CD4-positive, alpha-beta memory T cell (primary cell): ENCODE measurements around the gene TRIM26. TPM values are rescaled to one million over a fixed set of nuclear protein-coding genes. Genes with fewer than 3 reads are reported as not detected.
"Not testable (repeated sequence)": the region's sequence is repeated elsewhere in the genome, so short reads cannot be mapped to it uniquely, and the experiment has no call there.

Experiments
- CTCF ChIA-PET: fragments of 350-600 bp; sonication (Branson Sonifier 250); formaldehyde crosslinking; loops from one replicate; lab custom pipeline; 2021; ENCODE audit warnings: inconsistent platforms; ENCODE audit not compliant: partially characterized antibody; lab: Charles Lee
- POLR2A ChIA-PET: fragments of 350-600 bp; sonication (Branson Sonifier 250); formaldehyde crosslinking; loops from one replicate; lab custom pipeline; 2021; ENCODE audit not compliant: partially characterized antibody; lab: Charles Lee
- DNase-seq, 5 donors: peaks; one replicate each; pipeline versions ENCODE4 v3.0.0 to v3.0.0-alpha.2; 2020 to 2022; ENCODE audit warnings: mixed read lengths in 1 of 5
- H3K27ac ChIP-seq: one replicate; pipeline ENCODE4 v1.7.0; 2013; ENCODE audit warnings: low read depth, low read length
- H3K27me3 ChIP-seq: 2 replicates; pipeline ENCODE4 v1.7.0; 2013; ENCODE audit warnings: mild to moderate bottlenecking, low read length, moderate library complexity; ENCODE audit not compliant: insufficient read depth
- H3K36me3 ChIP-seq: 2 replicates; pipeline ENCODE4 v1.7.0; 2013; ENCODE audit warnings: mild to moderate bottlenecking, low read length, moderate library complexity; ENCODE audit not compliant: insufficient read depth
- H3K4me1 ChIP-seq: 2 replicates; pipeline ENCODE4 v1.7.0; 2013; ENCODE audit warnings: mild to moderate bottlenecking, low read length, moderate library complexity; ENCODE audit not compliant: insufficient read depth
- H3K4me3 ChIP-seq, 2 donors: one replicate each; pipeline ENCODE4 v1.7.0; 2013; ENCODE audit warnings: low read length in 2 of 2, mild to moderate bottlenecking in 1 of 2
- H3K9me3 ChIP-seq, 2 donors: one replicate each; pipeline ENCODE4 v1.7.0; 2013; ENCODE audit warnings: low read length in 2 of 2, control low read depth in 1 of 2; ENCODE audit not compliant: control insufficient read depth in 1 of 2
- H3K27ac Mint-ChIP-seq, 7 donors: one replicate each; pipeline ENCODE4 v1.8.0; 2020 to 2021; ENCODE audit warnings: mixed read lengths in 7 of 7, mild to moderate bottlenecking in 6 of 7, inconsistent platforms in 3 of 7, moderate library complexity in 3 of 7
- H3K27me3 Mint-ChIP-seq, 2 donors: one replicate each; pipeline ENCODE4 v1.8.0; 2020 to 2021; ENCODE audit warnings: mixed read lengths in 2 of 2
- H3K36me3 Mint-ChIP-seq, 2 donors: one replicate each; pipeline ENCODE4 v1.8.0; 2020 to 2021; ENCODE audit warnings: mixed read lengths in 2 of 2, inconsistent platforms in 1 of 2, mild to moderate bottlenecking in 1 of 2
- H3K4me1 Mint-ChIP-seq, 4 donors: one replicate each; pipeline ENCODE4 v1.8.0; 2020 to 2021; ENCODE audit warnings: mixed read lengths in 4 of 4, mild to moderate bottlenecking in 1 of 4
- H3K4me3 Mint-ChIP-seq, 8 donors: one replicate each; pipeline ENCODE4 v1.8.0; 2020 to 2021; ENCODE audit warnings: mixed read lengths in 8 of 8, mild to moderate bottlenecking in 7 of 8, moderate library complexity in 6 of 8, inconsistent platforms in 3 of 8
- H3K9me3 Mint-ChIP-seq, 8 donors: one replicate each; pipeline ENCODE4 v1.8.0; 2020 to 2021; ENCODE audit warnings: mixed read lengths in 8 of 8, mild to moderate bottlenecking in 5 of 8, inconsistent platforms in 3 of 8, moderate library complexity in 1 of 8
- intact Hi-C: fragments of 100-400 bp; cut with micrococcal nuclease; formaldehyde crosslinking; loops from one replicate; pipeline ENCODE4 v1.15.1; 2023
- polyA plus RNA-seq, 2 donors: library from polyadenylated mRNA; unstranded; fragments of 300-500 nt; fragmentation: Illumina TruSeq; gene quantifications; one replicate each; pipeline ENCODE4 v1.2.3, GENCODE V29; 2021
- total RNA-seq, 2 experiments: library from RNA; stranded (reverse); gene quantifications; one replicate each; pipeline ENCODE4 v1.2.3, GENCODE V29; 2021

Gene TRIM26
- total and polyA plus RNA-seq, 4 experiments from 2014 or later, result 17.3 to 60.7 (median 55.5) TPM

- Mint-ChIP-seq H3K27me3 (peaks cover 17 to 27% of the 10 kb centered on the region in 2 donors), H3K27ac (peak overlapping the region in 1 of 7 donors; percentile 43), H3K4me1 (peaks cover 10 to 24% (median 18%) of the 10 kb centered on the region in 4 donors), H3K36me3 (no peaks in the 10 kb centered on the region), H3K4me3 (no peak overlapping the region), H3K9me3 (no peaks in the 10 kb centered on the region)
- Histone ChIP-seq H3K9me3 (no peaks in the 10 kb centered on the region), H3K4me3 (no peak overlapping the region), H3K4me1 (peaks cover 12% of the 10 kb centered on the region), H3K27ac (no peak overlapping the region), H3K36me3 (no peaks in the 10 kb centered on the region), H3K27me3 (peaks cover 5% of the 10 kb centered on the region)
- peak in 3 of 5 donors; percentile 13 to 32 (median 22) for DNase-seq
- intact Hi-C loops, result no loop called here
- ChIA-PET CTCF (interaction anchor here (0.6 kb wide), 1 partner anchor 166 kb away, joined by 3 read pairs; no protein-coding TSS in a partner anchor), POLR2A (no interaction called here)
Observed at GRCh38 chr6:30167101-30167500, 46.1 kb downstream of the TRIM26 start.

GRCh38 chr6:30165238-30165637, 48.0 kb downstream of the TRIM26 start:
- H3K9me3 ChIP-seq, H3K36me3 Mint-ChIP-seq, H3K36me3 ChIP-seq, H3K4me3 Mint-ChIP-seq, H3K27me3 ChIP-seq, H3K9me3 Mint-ChIP-seq, POLR2A ChIA-PET, DNase-seq, H3K27ac ChIP-seq, H3K4me3 ChIP-seq, H3K27ac Mint-ChIP-seq, intact Hi-C loops, CTCF ChIA-PET: not testable (repeated sequence)
- H3K4me1 ChIP-seq, result peaks cover 12% of the 10 kb centered on the region
- Mint-ChIP-seq H3K4me1 (peaks cover 10 to 21% (median 17%) of the 10 kb centered on the region in 4 donors), H3K27me3 (peaks cover 4 to 13% of the 10 kb centered on the region in 2 donors)

GRCh38 chr6:30164714-30165113, 48.5 kb downstream of the TRIM26 start:
- no peaks in the 10 kb centered on the region for H3K36me3 Mint-ChIP-seq

GRCh38 chr6:30163918-30164654, 49.1 kb downstream of the TRIM26 start:
- Mint-ChIP-seq H3K9me3 (no peaks in the 10 kb centered on the region), H3K4me3 (no peak overlapping the region), H3K36me3 (no peaks in the 10 kb centered on the region), H3K4me1 (peaks cover 10 to 21% (median 14%) of the 10 kb centered on the region in 4 donors), H3K27me3 (peaks cover 1 to 12% of the 10 kb centered on the region in 2 donors), H3K27ac (no peak overlapping the region)
- H3K9me3 ChIP-seq, result no peaks in the 10 kb centered on the region
- POLR2A ChIA-PET, result no interaction called here
- peaks cover 12% of the 10 kb centered on the region for H3K4me1 ChIP-seq
- H3K27me3 ChIP-seq, result no peaks in the 10 kb centered on the region
- no peak overlapping the region for H3K4me3 ChIP-seq
- intact Hi-C loops, result no loop called here
- CTCF ChIA-PET, result no interaction called here
- no peak overlapping the region for H3K27ac ChIP-seq
- no peaks in the 10 kb centered on the region for H3K36me3 ChIP-seq
- DNase-seq, result no peak

More at GRCh38 chr6:30164714-30165113, 48.5 kb downstream of the TRIM26 start:
- H3K4me1 ChIP-seq, result peaks cover 12% of the 10 kb centered on the region
- peaks cover 1 to 12% of the 10 kb centered on the region in 2 donors for H3K27me3 Mint-ChIP-seq
- ChIA-PET CTCF (no interaction called here), POLR2A (no interaction called here)
- H3K27ac Mint-ChIP-seq, result no peak overlapping the region
- H3K4me3 ChIP-seq, result no peak overlapping the region
- no peaks in the 10 kb centered on the region for H3K9me3 Mint-ChIP-seq
- peaks cover 10 to 21% (median 14%) of the 10 kb centered on the region in 4 donors for H3K4me1 Mint-ChIP-seq
- intact Hi-C loops, result no loop called here
- DNase-seq, result no peak
- H3K4me3 Mint-ChIP-seq, result peak overlapping the region in 1 of 8 donors; percentile 15
- no peaks in the 10 kb centered on the region for H3K9me3 ChIP-seq
- H3K27me3 ChIP-seq, result no peaks in the 10 kb centered on the region
- H3K36me3 ChIP-seq, result no peaks in the 10 kb centered on the region
- H3K27ac ChIP-seq, result no peak overlapping the region

GRCh38 chr6:30163090-30163917, 49.9 kb downstream of the TRIM26 start, which contains the start of gene TRIM15:
TRIM15 (plus strand) TSS chr6:30163546; CDS start chr6:30163685, 139 bp downstream.
- ChIA-PET POLR2A (no interaction called here), CTCF (no interaction called here)
- Histone ChIP-seq H3K4me1 (peaks cover 12% of the 10 kb centered on the region), H3K9me3 (no peaks in the 10 kb centered on the region), H3K36me3 (no peaks in the 10 kb centered on the region), H3K4me3 (no peak within 1 kb of the TSS), H3K27me3 (no peaks in the 10 kb centered on the region), H3K27ac (no peak within 1 kb of the TSS)
- Mint-ChIP-seq H3K36me3 (no peaks in the 10 kb centered on the region), H3K4me3 (peak within 1 kb of the TSS in 5 of 8 donors; percentile 11 to 51 (median 41)), H3K27ac (peak within 1 kb of the TSS in 1 of 7 donors; percentile 67), H3K27me3 (peaks cover 2 to 13% of the 10 kb centered on the region in 2 donors), H3K4me1 (peaks cover 10 to 21% (median 14%) of the 10 kb centered on the region in 4 donors), H3K9me3 (no peaks in the 10 kb centered on the region)
- peak in 2 of 5 donors; percentile 24 to 49 for DNase-seq
- intact Hi-C loops, result no loop called here

- peak overlapping the region in 1 of 7 donors; percentile 67 for H3K27ac Mint-ChIP-seq
- peaks cover 8 to 16% (median 14%) of the 10 kb centered on the region in 4 donors for H3K4me1 Mint-ChIP-seq
- no peaks in the 10 kb centered on the region for H3K9me3 ChIP-seq
- H3K27ac ChIP-seq, result no peak overlapping the region
- no peaks in the 10 kb centered on the region for H3K36me3 Mint-ChIP-seq
- no peak overlapping the region for H3K4me3 ChIP-seq
- CTCF ChIA-PET, result no interaction called here
- DNase-seq, result no peak
- H3K27me3 ChIP-seq, result no peaks in the 10 kb centered on the region
- POLR2A ChIA-PET, result no interaction called here
- no peaks in the 10 kb centered on the region for H3K36me3 ChIP-seq
- H3K9me3 Mint-ChIP-seq, result no peaks in the 10 kb centered on the region
- peak overlapping the region in 2 of 8 donors; percentile 1 to 41 for H3K4me3 Mint-ChIP-seq
- peaks cover 11% of the 10 kb centered on the region for H3K4me1 ChIP-seq
- intact Hi-C loops, result no loop called here
- H3K27me3 Mint-ChIP-seq, result peaks cover 2 to 16% of the 10 kb centered on the region in 2 donors
Observed at GRCh38 chr6:30162265-30163089, 50.7 kb downstream of the TRIM26 start.
